ENCODE data around the gene LRTM2. TPM values are rescaled to one million over a fixed set of nuclear protein-coding genes. Genes with fewer than 3 reads are reported as not detected.

The LRTM2 gene
- total and polyA plus RNA-seq, 2 experiments from 2014 or later: not detected

DNA sequence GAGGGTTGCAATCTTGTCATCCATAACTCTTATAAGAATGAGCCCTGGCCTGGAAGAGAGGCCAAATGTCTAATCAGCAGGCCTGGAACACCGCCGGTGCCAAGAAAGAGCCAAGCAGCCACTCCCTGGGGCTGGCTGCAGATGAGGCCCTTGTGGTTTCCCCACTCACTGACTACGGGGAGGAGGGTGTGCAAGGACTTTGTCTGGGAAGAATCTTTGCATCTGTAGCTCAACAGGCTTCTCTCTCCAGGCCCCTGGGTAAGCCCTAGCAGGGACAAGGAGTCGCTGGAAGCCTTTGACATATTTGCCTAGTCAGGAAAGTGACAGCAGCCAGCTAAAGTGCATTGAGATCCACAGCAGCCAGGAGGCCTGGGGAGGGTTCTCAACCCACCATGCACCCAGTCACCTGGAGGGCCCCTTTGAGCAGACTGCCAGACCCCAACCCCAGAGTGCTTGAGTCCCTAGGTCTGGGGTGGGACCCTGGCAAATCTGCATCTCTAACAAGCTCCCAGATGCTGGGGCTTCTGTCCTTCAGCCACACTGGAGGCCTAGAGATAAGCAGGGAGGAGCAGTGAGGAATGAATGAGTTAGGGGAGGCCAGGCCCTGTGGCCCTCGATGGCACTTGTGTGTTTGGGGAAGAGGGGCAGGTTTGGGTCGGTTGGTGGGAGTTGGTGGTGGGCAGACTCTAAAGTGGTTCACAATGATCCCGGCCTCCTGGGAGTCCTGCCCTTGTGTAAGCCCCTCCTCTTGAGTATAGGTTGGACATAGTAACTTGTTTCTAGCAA, 13.9 kb upstream of the LRTM2 start:
- Histone ChIP-seq H3K79me2 (no peaks in the 10 kb centered on the region), H3K27me3 (no peaks in the 10 kb centered on the region), H3K4me3 (no peak overlapping the region), H2AFZ (no peak overlapping the region), H3K36me3 (replicated peaks; ENCODE audit: insufficient read depth, low read depth) (no peaks in the 10 kb centered on the region), H3K4me2 (no peak overlapping the region), H4K20me1 (ENCODE audit: insufficient read depth, poor library complexity, severe bottlenecking) (no peaks in the 10 kb centered on the region), H3K4me1 (ENCODE audit: insufficient read depth) (peaks cover 3% of the 10 kb centered on the region), H3K9me2 (replicated peaks; ENCODE audit: insufficient read depth) (no peaks in the 10 kb centered on the region), H3K9me3 (ENCODE audit: low read depth) (no peaks in the 10 kb centered on the region), H3K27ac (no peak overlapping the region)
- 81% methylated on average over 7 of the region's 7 CpGs for WGBS (ENCODE audit: low lambda C conversion rate, missing lambda C conversion rate)
- no peak for DNase-seq (ENCODE audit: low spot score)
- TF ChIP-seq EZH2 (IDR thresholded peaks at IDR 0.05; ENCODE audit: borderline replicate concordance): no peak
- TF ChIP-seq EZH2phosphoT487 (IDR thresholded peaks at IDR 0.05; ENCODE audit: low read depth, severe bottlenecking, unreplicated experiment): no peak
- TF ChIP-seq, protein P1, sequence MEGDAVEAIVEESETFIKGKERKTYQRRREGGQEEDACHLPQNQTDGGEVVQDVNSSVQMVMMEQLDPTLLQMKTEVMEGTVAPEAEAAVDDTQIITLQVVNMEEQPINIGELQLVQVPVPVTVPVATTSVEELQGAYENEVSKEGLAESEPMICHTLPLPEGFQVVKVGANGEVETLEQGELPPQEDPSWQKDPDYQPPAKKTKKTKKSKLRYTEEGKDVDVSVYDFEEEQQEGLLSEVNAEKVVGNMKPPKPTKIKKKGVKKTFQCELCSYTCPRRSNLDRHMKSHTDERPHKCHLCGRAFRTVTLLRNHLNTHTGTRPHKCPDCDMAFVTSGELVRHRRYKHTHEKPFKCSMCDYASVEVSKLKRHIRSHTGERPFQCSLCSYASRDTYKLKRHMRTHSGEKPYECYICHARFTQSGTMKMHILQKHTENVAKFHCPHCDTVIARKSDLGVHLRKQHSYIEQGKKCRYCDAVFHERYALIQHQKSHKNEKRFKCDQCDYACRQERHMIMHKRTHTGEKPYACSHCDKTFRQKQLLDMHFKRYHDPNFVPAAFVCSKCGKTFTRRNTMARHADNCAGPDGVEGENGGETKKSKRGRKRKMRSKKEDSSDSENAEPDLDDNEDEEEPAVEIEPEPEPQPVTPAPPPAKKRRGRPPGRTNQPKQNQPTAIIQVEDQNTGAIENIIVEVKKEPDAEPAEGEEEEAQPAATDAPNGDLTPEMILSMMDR (IDR thresholded peaks at IDR 0.05; ENCODE audit: poor library complexity): no peak

GRCh38 chr12:1807087-1807860, 13.1 kb upstream of the LRTM2 start:
- Histone ChIP-seq H3K79me2 (no peaks in the 10 kb centered on the region), H3K4me3 (no peak overlapping the region), H3K4me2 (no peak overlapping the region), H3K27ac (no peak overlapping the region), H3K27me3 (no peaks in the 10 kb centered on the region), H3K4me1 (ENCODE audit: insufficient read depth) (peaks cover 3% of the 10 kb centered on the region), H2AFZ (no peak overlapping the region), H4K20me1 (ENCODE audit: insufficient read depth, poor library complexity, severe bottlenecking) (no peaks in the 10 kb centered on the region), H3K9me2 (replicated peaks; ENCODE audit: insufficient read depth) (no peaks in the 10 kb centered on the region), H3K36me3 (replicated peaks; ENCODE audit: insufficient read depth, low read depth) (no peaks in the 10 kb centered on the region), H3K9me3 (ENCODE audit: low read depth) (no peaks in the 10 kb centered on the region)
- TF ChIP-seq, protein P1 (IDR thresholded peaks at IDR 0.05; ENCODE audit: poor library complexity): no peak
- no peak for TF ChIP-seq EZH2phosphoT487 (IDR thresholded peaks at IDR 0.05; ENCODE audit: low read depth, severe bottlenecking, unreplicated experiment)
- TF ChIP-seq EZH2 (IDR thresholded peaks at IDR 0.05; ENCODE audit: borderline replicate concordance): no peak
- no peak for DNase-seq (ENCODE audit: low spot score)
- WGBS (ENCODE audit: low lambda C conversion rate, missing lambda C conversion rate): 87% methylated on average over 15 of the region's 15 CpGs

- Histone ChIP-seq H3K27ac (no peak overlapping the region), H3K36me3 (replicated peaks; ENCODE audit: insufficient read depth, low read depth) (no peaks in the 10 kb centered on the region), H2AFZ (no peak overlapping the region), H4K20me1 (ENCODE audit: insufficient read depth, poor library complexity, severe bottlenecking) (no peaks in the 10 kb centered on the region), H3K79me2 (no peaks in the 10 kb centered on the region), H3K9me2 (replicated peaks; ENCODE audit: insufficient read depth) (no peaks in the 10 kb centered on the region), H3K4me3 (no peak overlapping the region), H3K4me1 (ENCODE audit: insufficient read depth) (peaks cover 3% of the 10 kb centered on the region), H3K4me2 (no peak overlapping the region), H3K9me3 (ENCODE audit: low read depth) (no peaks in the 10 kb centered on the region), H3K27me3 (no peaks in the 10 kb centered on the region)
- DNase-seq (ENCODE audit: low spot score): no peak
- 90% methylated on average over 19 of the region's 19 CpGs for WGBS (ENCODE audit: low lambda C conversion rate, missing lambda C conversion rate)
- TF ChIP-seq, protein P1 (IDR thresholded peaks at IDR 0.05; ENCODE audit: poor library complexity): no peak
- TF ChIP-seq EZH2 (IDR thresholded peaks at IDR 0.05; ENCODE audit: borderline replicate concordance) (no peak), EZH2phosphoT487 (IDR thresholded peaks at IDR 0.05; ENCODE audit: low read depth, severe bottlenecking, unreplicated experiment) (no peak)
These were observed 12.1 kb upstream of the LRTM2 start for GRCh38 chr12:1808036-1808797.
